Left ventricle myocardium superior (tissue), 1 donor: ENCODE results near the gene CNOT1. TPM values are rescaled to one million over a fixed set of nuclear protein-coding genes. Genes with fewer than 3 reads are reported as not detected.
"Not testable (repeated sequence)": the region's sequence is repeated elsewhere in the genome, so short reads cannot be mapped to it uniquely, and the experiment has no call there.

Source experiments
- ATAC-seq: fragments of 200-7000 bp; cut with Tn5 transposase; one replicate; pipeline ENCODE4 v1.9.1; 2020; ENCODE audit warnings: mild to moderate bottlenecking, moderate library complexity
- DNase-seq: peaks from one replicate; pipeline ENCODE4 v3.0.0-alpha.2; 2020
- intact Hi-C: fragments of 100-400 bp; cut with micrococcal nuclease; formaldehyde crosslinking; loops from one replicate; pipeline ENCODE4 v1.11.0; 2022
- total RNA-seq: library from RNA; stranded (reverse); fragmentation: NEBNext Ultra II Directional; extraction: Animal tissue kit (Norgen Biotek cat#: 25700); gene quantifications from one replicate; pipeline ENCODE4 v1.2.1, GENCODE V29; 2021
- donor health status: DM: no; HTN: yes; CAD: no; lungs with severe emphysema.

Gene CNOT1
- total RNA-seq, 1 donor from 2014 or later: 88.9 TPM

DNA sequence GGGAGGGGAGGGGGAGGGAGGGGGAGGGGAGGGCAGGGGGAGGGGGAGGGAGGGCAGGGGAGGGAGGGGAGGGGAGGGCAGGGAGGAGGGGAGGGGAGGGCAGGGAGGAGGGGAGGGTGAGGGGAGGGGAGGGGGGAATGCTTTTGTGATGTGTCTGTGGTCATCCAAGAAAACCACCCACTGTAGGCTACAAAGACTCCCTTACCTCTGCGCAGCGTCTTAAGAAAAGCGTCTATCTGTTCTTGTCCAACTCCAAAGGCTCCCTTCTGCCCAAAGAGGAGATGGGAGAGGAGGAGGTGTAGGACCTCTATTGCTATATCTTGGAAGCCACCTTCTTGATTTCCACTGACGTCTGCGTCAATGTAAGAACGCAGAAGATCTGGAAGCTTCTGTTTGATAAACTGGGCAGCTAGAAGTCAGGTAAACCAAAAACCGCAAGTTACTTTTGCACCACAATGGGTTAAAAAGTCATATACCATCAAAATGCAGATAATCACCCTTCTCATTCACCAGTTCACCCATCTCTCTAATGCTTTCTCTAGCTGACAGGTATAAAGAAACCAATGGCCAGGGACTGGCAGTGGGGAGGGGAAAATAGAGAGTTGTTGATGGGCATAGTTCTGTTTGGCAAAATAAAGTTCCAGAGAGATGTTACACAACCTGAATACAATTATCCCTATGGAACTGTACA is 43.1 kb downstream of the CNOT1 start:
- intact Hi-C loops: no loop called here
- ATAC-seq (no peak), DNase-seq (no peak)

DNA sequence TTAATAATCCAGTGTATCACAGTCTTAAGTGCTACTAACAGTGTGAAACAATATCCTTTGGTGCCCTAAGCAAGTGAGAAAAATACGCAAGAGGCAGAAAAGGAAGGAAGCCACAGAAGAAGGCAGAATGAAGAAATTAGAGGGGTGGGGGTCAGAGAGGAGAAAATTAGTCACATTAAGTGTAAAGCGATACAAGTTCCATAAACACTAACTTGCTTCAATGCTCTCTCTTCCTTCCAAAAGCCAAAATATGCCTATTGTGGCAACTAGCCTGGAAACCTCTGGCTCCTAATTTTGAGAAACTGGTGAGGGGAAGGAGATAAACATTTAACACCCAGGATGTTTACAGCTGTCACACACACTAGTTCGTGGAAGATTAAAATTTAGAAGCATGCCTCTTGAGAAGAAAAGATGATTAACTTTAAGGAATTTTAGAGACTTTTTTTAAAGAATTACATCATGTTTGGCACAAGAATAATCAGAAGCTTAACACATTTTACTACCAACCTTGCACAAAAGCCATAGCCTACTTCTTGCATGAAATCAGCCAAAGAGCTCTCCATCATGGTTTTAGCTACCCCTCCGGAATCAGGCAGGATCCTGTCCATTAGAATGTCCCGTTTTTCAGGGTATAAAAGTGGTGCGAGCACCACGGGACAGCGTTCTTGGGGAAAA is 44.7 kb downstream of the CNOT1 start:
- intact Hi-C loops: no loop called here
- DNase-seq: no peak
- no peak for ATAC-seq

DNA sequence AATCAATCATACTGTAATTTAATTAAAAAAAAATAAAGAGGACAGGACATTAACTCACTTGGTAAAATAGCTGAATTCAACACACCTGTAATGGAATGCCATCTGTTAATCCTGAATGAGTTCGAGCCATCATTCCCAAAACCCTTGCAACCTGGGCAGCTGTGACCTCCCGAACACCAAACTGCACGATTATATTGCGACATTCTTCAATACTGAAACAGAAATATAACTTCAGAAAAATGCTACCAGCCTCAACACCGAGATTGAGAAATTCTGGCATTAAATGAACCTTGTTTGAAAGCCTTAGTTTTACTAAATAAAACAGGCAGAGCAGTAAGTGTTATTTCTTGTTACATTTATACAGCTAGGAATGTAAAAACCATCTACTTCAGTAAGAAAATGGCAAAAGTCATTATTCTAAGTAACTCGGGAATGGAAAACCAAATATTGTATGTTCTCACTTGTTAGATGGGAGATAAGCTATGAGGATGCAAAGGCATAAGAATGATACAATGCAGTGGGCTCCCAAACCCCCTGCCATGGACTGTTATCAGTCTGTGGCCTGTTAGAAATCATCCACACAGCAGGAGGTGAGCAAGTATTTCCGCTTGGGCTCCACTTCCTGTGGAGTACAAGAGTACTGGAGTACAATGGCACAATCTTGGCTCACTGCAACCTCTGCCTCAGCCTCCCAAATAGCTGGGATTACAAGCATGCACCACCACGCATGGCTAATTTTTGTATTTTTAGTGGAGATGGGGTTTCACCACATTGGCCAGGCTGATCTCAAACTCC is 46.5 kb downstream of the CNOT1 start:
- DNase-seq (no peak), ATAC-seq (no peak)
- intact Hi-C loops: no loop called here

DNA sequence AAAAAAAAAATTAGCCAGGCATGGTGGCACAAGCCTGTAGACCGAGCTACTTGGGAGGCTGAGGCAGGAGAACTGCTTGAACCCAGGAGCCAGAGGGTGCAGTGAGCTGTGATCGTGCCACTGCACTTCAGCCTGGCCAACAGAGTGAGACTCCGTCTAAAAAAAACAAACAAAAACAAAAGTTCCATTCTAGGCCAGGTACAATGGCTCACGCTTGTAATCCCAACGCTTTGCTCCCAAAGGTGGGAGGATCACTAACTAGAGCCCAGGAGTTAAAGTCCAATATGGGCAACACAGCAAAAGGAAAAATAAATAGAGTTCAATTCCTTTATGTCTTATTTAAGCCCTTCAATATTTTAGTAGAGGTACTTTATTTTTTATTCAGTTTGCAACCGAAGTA is 47.5 kb downstream of the CNOT1 start:
- intact Hi-C loops: no loop called here
- no peak for ATAC-seq
- DNase-seq: no peak

DNA sequence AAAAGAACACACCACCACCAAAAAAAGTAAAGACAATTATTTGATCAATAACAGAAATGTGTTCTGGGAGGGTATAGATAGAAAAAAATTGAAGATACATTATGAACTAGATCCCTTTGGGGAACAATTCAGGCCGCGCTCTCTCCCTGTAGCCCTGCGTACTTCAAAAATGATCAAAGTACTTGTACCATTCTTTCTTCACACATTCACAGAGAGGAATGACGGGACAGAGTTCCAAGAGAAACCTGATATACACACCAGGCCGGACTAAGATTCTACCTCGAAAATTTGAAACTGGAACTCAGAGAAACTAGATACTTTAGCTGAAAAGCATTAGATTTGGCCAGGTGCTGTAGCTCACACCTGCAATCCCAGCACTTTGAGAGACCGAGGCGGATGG is 50.0 kb downstream of the CNOT1 start:
- intact Hi-C loops: no loop called here
- ATAC-seq (peak; percentile 49), DNase-seq (no peak)

DNA sequence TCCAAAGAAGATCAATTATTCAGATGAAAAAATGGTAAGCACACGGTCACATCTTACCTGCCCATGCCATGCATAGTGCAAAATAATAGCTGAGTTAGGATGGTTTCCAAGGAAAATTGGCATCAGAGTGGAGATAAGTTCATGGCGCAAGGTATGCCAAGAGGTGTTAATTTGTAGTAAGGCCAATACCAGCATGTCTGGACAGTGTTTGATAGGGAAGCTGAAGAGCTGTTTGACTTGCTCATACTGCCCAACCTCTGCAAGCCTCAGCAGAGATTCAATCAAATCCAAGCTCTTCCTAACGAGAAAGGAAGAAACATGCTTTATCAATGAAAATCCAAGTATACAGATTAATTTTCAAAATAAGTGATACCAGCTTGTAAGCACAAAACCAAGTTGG is 51.0 kb downstream of the CNOT1 start:
- intact Hi-C loops: no loop called here
- ATAC-seq (peak; percentile 84), DNase-seq (no peak)

DNA sequence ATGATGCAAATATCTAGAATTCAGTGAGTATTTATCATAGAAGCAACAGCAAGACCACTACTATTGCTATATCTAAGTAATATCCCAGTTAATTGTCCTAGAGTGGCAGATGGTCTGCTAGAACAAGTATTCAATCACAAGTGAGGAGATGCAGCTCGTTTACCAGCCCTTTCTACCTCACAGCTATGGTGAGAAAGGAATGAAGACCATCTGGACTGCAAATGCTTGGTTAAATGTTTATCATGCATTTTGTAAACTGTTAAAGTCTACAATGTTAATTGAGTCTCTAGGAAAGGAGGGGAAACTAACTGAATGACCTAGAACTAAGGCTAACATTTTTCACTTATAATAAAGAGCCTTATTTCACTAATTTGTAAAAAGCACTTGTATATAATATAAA is 52.5 kb downstream of the CNOT1 start:
- no peak for ATAC-seq
- intact Hi-C loops: no loop called here
- DNase-seq: no peak

DNA sequence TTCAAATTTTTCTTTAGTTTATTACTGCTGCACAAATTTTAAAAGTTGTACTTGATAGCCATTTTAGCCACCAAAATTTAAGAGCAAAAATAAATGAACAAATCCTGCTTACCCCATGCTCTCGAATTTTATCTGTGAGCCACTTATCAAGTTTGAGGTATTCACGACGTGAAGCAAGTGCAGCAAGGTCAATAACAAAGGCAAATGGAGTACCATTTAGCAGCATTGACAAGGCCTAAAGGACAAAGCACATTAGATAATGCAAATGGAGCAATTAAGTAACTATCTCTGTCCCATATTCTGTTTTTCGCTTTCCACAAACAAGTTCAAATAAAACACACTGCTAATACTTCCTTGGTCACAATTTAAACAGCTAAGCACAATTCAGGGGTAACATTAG is 54.7 kb downstream of the CNOT1 start:
- DNase-seq (no peak), ATAC-seq (peak; percentile 72)
- intact Hi-C loops: no loop called here

DNA sequence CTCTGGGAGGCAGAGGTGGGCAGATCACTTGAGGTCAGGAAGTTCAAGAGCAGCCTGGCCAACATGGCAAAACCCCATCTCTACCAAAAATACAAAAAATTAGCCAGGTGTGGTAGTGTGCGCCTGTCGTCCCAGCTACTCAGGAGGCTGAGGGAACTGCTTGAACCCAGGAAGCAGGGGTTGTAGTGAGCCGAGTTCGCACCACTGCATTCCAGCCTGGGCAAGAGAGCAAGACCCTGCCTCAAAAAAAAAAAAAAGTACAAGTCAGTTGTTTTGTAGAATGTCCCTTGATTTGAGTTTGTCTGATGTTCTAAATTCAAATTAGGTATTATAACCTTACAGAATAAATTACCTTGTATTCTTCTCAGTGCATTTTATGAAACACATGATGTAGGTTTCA is 63.9 kb downstream of the CNOT1 start:
- ATAC-seq, DNase-seq, intact Hi-C loops: not testable (repeated sequence)

DNA sequence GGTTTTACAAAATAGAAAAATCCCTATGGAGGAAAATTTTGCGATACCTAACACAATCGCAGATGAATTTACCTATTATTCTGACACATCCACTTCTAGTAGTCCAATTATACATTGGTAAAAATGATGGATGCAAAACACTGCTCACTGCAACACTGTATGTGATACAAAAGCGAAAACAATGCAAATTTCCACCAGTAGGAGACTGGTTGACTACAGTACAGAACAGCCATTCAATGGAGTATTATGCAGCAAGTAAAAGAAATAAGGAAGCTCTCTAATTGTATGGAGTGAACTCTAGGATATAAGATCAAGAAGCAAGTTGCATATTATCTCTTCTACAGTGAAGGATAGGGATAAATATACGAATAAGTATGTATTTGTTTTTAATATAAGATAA is 65.9 kb downstream of the CNOT1 start:
- intact Hi-C loops: no loop called here
- ATAC-seq: no peak

DNA sequence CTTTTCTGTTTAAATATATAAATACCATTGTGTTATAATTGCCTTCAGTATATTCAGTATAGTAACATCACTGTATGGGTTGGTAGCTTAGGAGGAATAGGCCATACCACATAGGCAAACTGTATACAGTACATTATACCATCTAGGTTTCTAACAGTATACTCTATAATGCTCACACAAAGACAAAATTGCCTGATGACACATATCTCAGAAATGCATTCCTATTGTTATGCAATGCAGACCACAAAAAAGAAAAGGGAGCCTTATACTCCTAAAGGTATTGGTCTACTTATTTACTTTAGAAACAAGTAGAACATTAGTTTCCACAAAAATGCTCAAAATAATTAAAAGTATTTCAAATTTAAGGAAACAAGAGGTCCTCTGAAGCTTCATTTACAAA is 66.4 kb downstream of the CNOT1 start:
- no peak for DNase-seq
- intact Hi-C loops: no loop called here
- no peak for ATAC-seq

More for the DNA sequence above, 65.9 kb downstream of the CNOT1 start:
- DNase-seq: no peak

DNA sequence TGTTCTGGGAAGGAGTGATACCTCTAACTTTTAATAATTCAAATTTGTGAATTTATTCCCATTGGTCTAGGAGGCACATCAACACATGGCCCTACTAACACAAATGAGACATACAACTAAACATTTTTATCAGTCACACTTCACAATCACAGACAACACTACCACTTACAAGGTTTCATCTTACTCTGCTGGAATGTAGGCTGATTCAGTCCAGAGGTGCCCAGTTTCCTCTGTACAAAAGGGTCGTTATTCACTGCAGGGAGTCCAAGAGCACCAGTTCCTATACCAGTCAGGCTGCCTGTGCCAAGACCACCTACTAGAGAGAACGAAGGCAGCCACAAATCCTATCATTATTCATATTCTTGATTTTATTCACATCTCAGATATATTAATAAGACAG is 72.9 kb downstream of the CNOT1 start:
- DNase-seq (no peak), ATAC-seq (peak; percentile 21)
- intact Hi-C loops: no loop called here

DNA sequence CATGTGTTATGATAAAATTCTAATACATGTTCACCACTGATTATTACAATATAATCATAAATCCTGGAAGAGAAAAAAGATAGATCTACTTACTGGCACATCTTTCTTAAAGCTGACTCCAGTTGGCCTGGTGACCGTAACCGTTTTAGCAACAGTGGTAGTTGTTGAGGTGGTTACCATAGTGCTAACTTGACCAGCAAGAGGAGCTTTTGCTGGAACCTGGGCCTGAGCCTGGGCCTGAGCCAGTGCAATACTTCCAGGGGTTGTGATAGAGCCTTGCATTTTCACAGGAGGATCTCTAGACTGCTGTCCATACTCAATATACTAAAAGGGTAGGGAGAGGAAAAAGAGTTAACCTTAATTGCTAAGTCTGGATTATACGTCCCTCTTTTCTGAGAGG is 78.1 kb downstream of the CNOT1 start:
- peak; percentile 71 for DNase-seq
- intact Hi-C loops: no loop called here
- ATAC-seq: peak; percentile 93

DNA sequence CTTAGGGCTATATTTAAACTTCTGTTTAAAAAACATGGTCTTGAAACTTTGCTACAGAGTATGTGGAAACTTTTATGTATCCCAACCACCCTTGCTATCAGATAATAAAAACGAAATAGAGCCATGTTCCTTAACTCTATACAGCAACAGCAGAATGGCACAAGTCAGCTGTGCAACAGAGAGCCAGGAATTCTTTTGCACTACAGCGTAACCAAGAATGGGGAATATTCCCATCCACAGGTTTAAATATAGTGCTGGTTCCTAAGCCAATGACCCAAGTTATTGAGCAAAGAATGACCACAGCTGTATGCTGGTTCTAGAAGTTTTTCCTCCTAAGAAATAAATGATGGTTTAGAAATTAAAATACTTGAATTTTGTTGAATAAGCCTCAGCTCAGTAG is 81.2 kb downstream of the CNOT1 start:
- DNase-seq: no peak
- peak; percentile 63 for ATAC-seq
- intact Hi-C loops: no loop called here

DNA sequence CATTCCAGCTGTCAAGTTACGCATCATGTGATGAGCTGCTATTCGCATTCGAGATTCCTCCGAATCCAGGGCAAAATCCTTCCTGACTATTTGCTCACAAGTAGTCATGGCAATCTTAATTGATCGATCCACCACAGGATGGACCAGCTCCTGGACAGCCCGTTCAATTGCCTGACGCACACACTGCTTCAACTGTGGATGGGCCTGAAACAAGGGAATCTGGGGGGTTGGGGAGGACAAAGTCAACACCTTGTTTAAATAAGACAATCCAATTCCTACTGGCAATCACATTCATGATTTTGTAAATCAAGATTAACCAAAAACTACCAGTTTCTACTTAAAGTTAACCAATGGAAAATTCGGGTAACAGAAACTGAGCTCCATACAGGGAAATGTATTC is 85.9 kb downstream of the CNOT1 start:
- intact Hi-C loops: no loop called here

DNA sequence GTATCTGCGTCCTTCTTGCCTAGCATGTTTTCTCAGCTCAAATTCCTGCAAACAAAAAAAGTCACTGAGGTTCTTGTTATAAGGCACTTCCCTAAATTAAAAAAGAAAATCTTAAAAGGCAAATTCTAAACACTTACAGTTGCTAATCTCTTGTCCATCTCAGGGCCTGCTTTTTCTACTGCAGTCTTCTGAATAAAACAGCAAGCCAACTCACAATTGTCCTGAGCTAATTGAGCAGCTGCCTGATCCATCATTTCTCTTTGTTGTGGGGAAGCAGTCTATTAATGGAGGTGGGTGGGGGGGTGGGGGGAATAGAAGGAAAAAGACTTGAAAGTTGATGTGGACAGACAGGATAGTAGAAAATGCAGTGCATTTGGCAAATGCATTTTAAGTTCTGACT is 87.3 kb downstream of the CNOT1 start:
- ATAC-seq: no peak
- intact Hi-C loops: no loop called here
- no peak for DNase-seq

More for the DNA sequence above, 85.9 kb downstream of the CNOT1 start:
- DNase-seq (no peak), ATAC-seq (no peak)

DNA sequence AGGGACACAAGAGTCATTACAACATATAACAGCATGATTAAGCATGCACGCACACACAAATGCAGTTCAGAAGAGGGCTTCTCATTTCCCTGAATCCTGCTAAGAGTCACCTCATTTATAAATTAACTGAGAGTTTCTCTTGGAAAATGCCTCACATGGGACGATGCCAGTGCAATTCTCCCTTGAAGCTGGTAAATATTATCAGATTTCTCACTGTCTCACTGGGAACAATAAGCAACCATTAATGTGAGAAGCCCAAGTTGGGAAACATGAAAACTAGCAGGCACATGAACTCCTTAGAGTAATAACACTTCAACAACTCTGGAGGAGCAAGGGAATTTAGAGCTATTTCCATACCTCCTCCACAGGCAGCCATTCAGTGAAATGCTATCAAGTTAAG is 87.9 kb downstream of the CNOT1 start:
- no peak for ATAC-seq
- no peak for DNase-seq
- intact Hi-C loops: no loop called here

DNA sequence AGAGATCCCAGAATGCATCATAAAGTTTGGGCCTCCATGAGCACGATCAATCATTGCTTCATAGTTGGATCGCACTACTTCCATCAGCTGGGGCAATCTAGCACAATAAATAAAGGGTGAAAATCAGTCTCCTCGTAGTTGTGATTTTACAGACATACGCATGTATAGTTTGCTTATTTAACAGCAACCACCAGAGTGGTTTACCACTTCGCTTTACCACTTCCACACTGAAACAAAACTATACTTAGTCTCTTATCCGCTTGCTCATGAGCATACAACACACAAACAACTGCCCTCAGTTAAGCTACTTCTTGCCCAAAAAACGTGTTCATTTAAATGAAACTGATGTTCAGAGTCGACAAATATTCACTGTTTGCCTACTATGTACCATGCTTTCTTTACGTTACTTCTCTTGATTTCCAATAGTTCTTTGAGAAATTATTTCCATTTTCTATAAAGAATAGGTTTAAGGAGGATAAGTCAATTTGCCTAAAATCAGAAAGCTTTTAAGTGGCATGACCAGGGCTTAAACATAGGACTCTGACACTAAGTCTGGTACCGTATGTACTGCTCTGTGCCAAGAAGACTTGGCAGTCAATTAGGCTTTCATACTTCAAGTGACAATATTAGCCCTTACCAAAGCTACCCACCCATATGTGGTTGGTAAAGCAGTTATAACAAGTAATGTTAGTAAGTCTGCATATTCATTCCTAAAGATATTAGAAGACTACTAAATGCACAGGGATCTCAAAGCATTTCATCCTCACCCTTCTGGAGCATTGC is 92.3 kb downstream of the CNOT1 start:
- intact Hi-C loops: no loop called here
- DNase-seq: no peak
- ATAC-seq: peak; percentile 78

DNA sequence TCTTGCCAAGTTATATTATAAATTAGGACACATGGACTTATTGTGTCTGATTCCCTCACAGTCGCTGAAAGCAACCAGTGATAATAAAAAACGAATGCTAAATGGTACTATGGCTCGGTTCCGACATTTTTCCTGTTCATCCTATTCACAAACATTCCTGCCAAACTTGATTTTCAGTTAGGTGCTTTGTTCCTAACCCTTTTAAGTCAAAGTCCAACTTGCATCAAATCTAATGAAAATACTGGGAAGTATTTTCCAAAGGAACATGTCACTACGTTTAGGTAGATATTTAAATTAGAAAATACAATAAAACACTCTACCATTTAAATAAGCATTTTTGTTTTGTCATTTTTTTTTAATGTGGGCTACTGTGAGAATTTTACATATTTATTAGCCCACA is 93.3 kb downstream of the CNOT1 start:
- DNase-seq (no peak), ATAC-seq (no peak)
- intact Hi-C loops: no loop called here

DNA sequence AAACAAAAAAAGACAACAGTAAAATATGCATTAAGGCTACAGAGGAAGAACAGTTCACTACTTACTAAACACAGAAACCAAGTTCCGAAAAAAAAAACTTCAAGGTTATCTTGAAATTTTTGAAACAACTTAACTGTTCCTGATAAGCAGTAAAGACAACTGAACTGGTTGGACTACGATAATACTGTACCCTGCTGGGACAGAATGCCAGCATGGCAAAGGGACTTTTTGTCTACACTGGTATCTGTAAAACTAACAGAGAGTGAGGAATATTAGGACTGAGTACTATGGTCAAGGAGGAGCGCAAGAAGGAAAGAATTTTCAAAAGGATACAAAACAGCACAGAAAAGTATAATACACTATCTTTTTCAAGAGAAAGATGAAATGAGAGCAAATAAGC is 94.5 kb downstream of the CNOT1 start:
- intact Hi-C loops: no loop called here
- DNase-seq: no peak
- ATAC-seq: peak; percentile 54
